AG04449 (cell line): Measurements from ENCODE around the gene CDKN2C.

ENCODE experiments used
- CTCF ChIA-PET: fragments of 350-600 bp; formaldehyde crosslinking; extraction: SDS; loops from one replicate; lab custom pipeline; 2021; ENCODE audit warnings: antibody characterized with exemption; lab: Yijun Ruan, JAX
- POLR2A ChIA-PET: fragments of 400-600, 350-600 bp; formaldehyde crosslinking; extraction: SDS; loops from one replicate; lab custom pipeline; 2020; ENCODE audit warnings: antibody characterized with exemption, inconsistent platforms; lab: Yijun Ruan, JAX
- DNase-seq: peaks from one replicate; pipeline ENCODE4 v3.0.0-alpha.2; 2010; ENCODE audit warnings: low read depth, low spot score
- H3K4me3 ChIP-seq: 2 replicates; pipeline ENCODE4 v1.5.1; 2011; ENCODE audit warnings: low read depth, mild to moderate bottlenecking, control low read depth, low read length
- CTCF ChIP-seq: IDR thresholded peaks from one replicate; pipeline ENCODE4 v1.5.1; 2011; ENCODE audit warnings: mild to moderate bottlenecking, moderate library complexity, low read length, control low read depth, inconsistent platforms; ENCODE audit not compliant: insufficient read depth; ENCODE audit errors: missing control alignments

Gene CDKN2C

GRCh38 chr1:50969611-50970508 is at the start of gene CDKN2C:
Gene CDKN2C, plus strand, starts transcription at chr1:50970245. Its CDS starts 124 bp downstream, at chr1:50970369.
- POLR2A ChIA-PET, result interaction anchor here (0.7 to 2.0 kb wide), 4 partner anchors 9 to 194 kb away, joined by 3 to 26 read pairs (median 6); partner anchors contain the start of gene FAF1
- peak; percentile 31 for TF ChIP-seq CTCF
- peak; percentile 65 for DNase-seq
- CTCF ChIA-PET, result interaction anchor here (0.6 to 4.1 kb wide), 5 partner anchors 7 to 221 kb away, joined by 3 to 23 read pairs (median 10); partner anchors contain the start of gene FAF1
- peak within 1 kb of the TSS; percentile 83 for H3K4me3 ChIP-seq

GRCh38 chr1:50920409-50920808 is 49.6 kb upstream of the CDKN2C start:
- TF ChIP-seq CTCF, result no peak
- ChIA-PET CTCF (interaction anchor here (1.4 to 1.7 kb wide), 3 partner anchors 9 to 269 kb away, joined by 3 to 7 read pairs (median 3); no protein-coding TSS in a partner anchor), POLR2A (no interaction called here)
- no peak for DNase-seq
- no peak overlapping the region for H3K4me3 ChIP-seq

- H3K4me3 ChIP-seq, result no peak overlapping the region
- CTCF ChIA-PET, result interaction anchor here (0.8 to 1.7 kb wide), 4 partner anchors 9 to 272 kb away, joined by 3 to 7 read pairs (median 3); no protein-coding TSS in a partner anchor
- DNase-seq, result no peak
- POLR2A ChIA-PET, result no interaction called here
- no peak for TF ChIP-seq CTCF
These were observed 49.0 kb upstream of the CDKN2C start for GRCh38 chr1:50921029-50921428.

GRCh38 chr1:50923564-50923963 is 46.5 kb upstream of the CDKN2C start:
- ChIA-PET CTCF (interaction anchor here (0.6 kb wide), 1 partner anchor 270 kb away, joined by 3 read pairs; no protein-coding TSS in a partner anchor), POLR2A (no interaction called here)
- no peak overlapping the region for H3K4me3 ChIP-seq
- DNase-seq, result no peak
- TF ChIP-seq CTCF, result no peak

GRCh38 chr1:50929376-50929958 is 40.6 kb upstream of the CDKN2C start:
- no peak overlapping the region for H3K4me3 ChIP-seq
- peak; percentile 5 for DNase-seq
- TF ChIP-seq CTCF, result peak; percentile 20
- CTCF ChIA-PET, result interaction anchor here (0.6 to 6.1 kb wide), 37 partner anchors 8 to 680 kb away, joined by 3 to 129 read pairs (median 5); partner anchors contain the start of genes CDKN2C and FAF1
- POLR2A ChIA-PET, result no interaction called here
